MM.1S (cell line): ENCODE data around the gene EXOC4.

Experiments used
- DNase-seq: peaks from one replicate; pipeline ENCODE4 v3.0.0-alpha.2; 2015
- H2AFZ ChIP-seq: fragments of 300-600 bp; sonication (generic); 2 replicates; pipeline ENCODE4 v1.6.0; 2016; ENCODE audit warnings: antibody characterized with exemption, low read length
- H3F3A ChIP-seq: fragments of 300-600 bp; sonication (generic); 2 replicates; pipeline ENCODE4 v1.6.1; 2016; ENCODE audit warnings: mild to moderate bottlenecking, antibody characterized with exemption, low read length, moderate library complexity, mixed read lengths; ENCODE audit not compliant: insufficient read depth
- H3K27ac ChIP-seq: fragments of 300-600 bp; sonication (generic); 2 replicates; pipeline ENCODE4 v1.5.1; 2016; ENCODE audit warnings: mild to moderate bottlenecking, low read length
- H3K27me3 ChIP-seq: fragments of 300-600 bp; sonication (generic); replicated peaks from 2 replicates; pipeline ENCODE4 v1.6.0; 2016; ENCODE audit warnings: low read length; ENCODE audit not compliant: insufficient read depth
- H3K36me3 ChIP-seq: fragments of 300-600 bp; sonication (generic); replicated peaks from 2 replicates; pipeline ENCODE4 v1.6.1; 2016; ENCODE audit warnings: mild to moderate bottlenecking, low read length, mixed read lengths; ENCODE audit not compliant: insufficient read depth
- H3K4me1 ChIP-seq: fragments of 300-600 bp; sonication (generic); 2 replicates; pipeline ENCODE4 v1.6.1; 2016; ENCODE audit warnings: low read length, mixed read lengths
- H3K4me2 ChIP-seq: fragments of 300-600 bp; sonication (generic); 2 replicates; pipeline ENCODE4 v1.6.0; 2016; ENCODE audit warnings: low read depth, low read length
- H3K4me3 ChIP-seq: fragments of 300-600 bp; sonication (generic); 2 replicates; pipeline ENCODE4 v1.5.1; 2016; ENCODE audit warnings: low read length, mixed read lengths
- H3K79me2 ChIP-seq: fragments of 300-600 bp; sonication (generic); 2 replicates; pipeline ENCODE4 v1.6.1; 2016; ENCODE audit warnings: mixed run types, low read length, mixed read lengths
- H3K9ac ChIP-seq: fragments of 300-600 bp; sonication (generic); 2 replicates; pipeline ENCODE4 v1.6.1; 2016; ENCODE audit warnings: low read length, mixed read lengths
- H3K9me2 ChIP-seq: fragments of 300-600 bp; sonication (generic); replicated peaks from 2 replicates; pipeline ENCODE4 v1.6.1; 2016; ENCODE audit warnings: mild to moderate bottlenecking, low read length, mixed read lengths; ENCODE audit not compliant: insufficient read depth
- H3K9me3 ChIP-seq: fragments of 300-600 bp; sonication (generic); replicated peaks from 2 replicates; pipeline ENCODE4 v1.6.1; 2016; ENCODE audit warnings: mild to moderate bottlenecking, low read length, mixed read lengths; ENCODE audit not compliant: insufficient read depth
- H4K20me1 ChIP-seq: fragments of 300-600 bp; sonication (generic); 2 replicates; pipeline ENCODE4 v1.6.1; 2016; ENCODE audit warnings: mild to moderate bottlenecking, low read length, moderate library complexity, mixed read lengths; ENCODE audit not compliant: insufficient read depth
- CTCF ChIP-seq: fragments of 300-600 bp; sonication (generic); IDR thresholded peaks from 2 replicates; pipeline ENCODE4 v1.5.1; 2016; ENCODE audit warnings: antibody characterized with exemption, low read length, mixed read lengths
- EZH2 ChIP-seq: fragments of 300-600 bp; sonication (generic); optimal IDR thresholded peaks from 2 replicates; pipeline ENCODE3; 2017; ENCODE audit warnings: low read depth, mild to moderate bottlenecking, antibody characterized with exemption, low read length, mixed read lengths
- EZH2phosphoT487 ChIP-seq: fragments of 300-600 bp; sonication (generic); IDR thresholded peaks from 2 replicates; pipeline ENCODE4 v1.6.1; 2018; ENCODE audit warnings: antibody characterized with exemption, low read length

EXOC4 gene

DNA sequence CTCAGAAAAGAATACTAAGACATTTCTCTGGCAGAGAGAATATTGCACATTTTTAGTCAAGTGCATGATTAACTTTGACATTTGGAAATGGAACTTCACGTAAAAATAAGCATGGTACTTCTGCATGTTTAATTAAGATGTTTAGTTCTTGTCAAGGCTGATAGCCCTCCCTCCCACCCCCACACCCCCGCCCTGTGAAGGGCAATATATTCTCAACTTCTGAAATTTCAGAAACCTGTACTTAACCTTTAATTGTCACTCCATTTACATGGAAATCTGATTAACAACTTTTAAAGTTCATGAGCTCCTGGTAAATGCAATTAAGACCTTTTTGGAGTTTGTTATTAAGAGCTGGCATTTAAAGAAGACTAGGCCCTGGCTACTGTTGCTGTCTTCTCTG, 205.8 kb downstream of the EXOC4 start:
- Histone ChIP-seq H3K4me1 (no peaks in the 10 kb centered on the region), H2AFZ (no peak overlapping the region), H3K36me3 (no peaks in the 10 kb centered on the region), H3K79me2 (peaks cover 3% of the 10 kb centered on the region; the same call in 1 of the 2 replicates), H3K27ac (no peak overlapping the region), H3F3A (no peaks in the 10 kb centered on the region), H3K27me3 (no peaks in the 10 kb centered on the region), H3K9me2 (no peaks in the 10 kb centered on the region), H3K9ac (no peak overlapping the region), H3K4me2 (no peak overlapping the region), H3K4me3 (no peak overlapping the region), H3K9me3 (no peaks in the 10 kb centered on the region), H4K20me1 (no peaks in the 10 kb centered on the region)
- no peak for DNase-seq
- TF ChIP-seq EZH2 (no peak), CTCF (no peak), EZH2phosphoT487 (no peak)

- Histone ChIP-seq H3K4me2 (no peak overlapping the region), H3K4me1 (no peaks in the 10 kb centered on the region), H3K36me3 (no peaks in the 10 kb centered on the region), H3K79me2 (peaks cover 3% of the 10 kb centered on the region; the same call in 1 of the 2 replicates), H3K9me2 (no peaks in the 10 kb centered on the region), H3K27ac (no peak overlapping the region), H3K9ac (no peak overlapping the region), H2AFZ (no peak overlapping the region), H4K20me1 (no peaks in the 10 kb centered on the region), H3K4me3 (no peak overlapping the region), H3F3A (no peaks in the 10 kb centered on the region), H3K9me3 (no peaks in the 10 kb centered on the region), H3K27me3 (no peaks in the 10 kb centered on the region)
- TF ChIP-seq CTCF, result no peak
- TF ChIP-seq EZH2phosphoT487, result no peak
- TF ChIP-seq EZH2, result no peak
- DNase-seq, result no peak
Measured at GRCh38 chr7:133461421-133461820, 208.5 kb downstream of the EXOC4 start.

DNA sequence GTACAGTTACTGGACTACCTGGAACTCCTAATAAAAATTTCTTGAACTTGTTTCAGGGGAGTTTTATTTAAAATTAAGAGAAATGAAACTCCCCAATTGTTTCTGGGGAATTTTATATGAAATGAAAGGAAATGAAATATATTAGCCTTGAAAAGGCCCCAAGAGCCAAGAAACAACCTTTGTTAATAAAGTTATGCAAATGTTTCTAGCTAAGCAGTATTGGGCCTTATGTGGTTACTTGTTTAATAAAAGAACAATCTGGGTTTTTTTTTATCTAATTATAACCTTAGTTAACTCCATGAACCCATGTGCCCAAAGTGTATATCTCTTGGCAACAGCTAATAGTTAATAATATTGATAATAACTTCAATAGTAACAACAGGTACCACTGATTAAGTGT, 222.8 kb downstream of the EXOC4 start:
- Histone ChIP-seq H3K9ac (no peak overlapping the region), H3K4me2 (no peak overlapping the region), H2AFZ (no peak overlapping the region), H3K4me1 (no peaks in the 10 kb centered on the region), H3K27ac (no peak overlapping the region), H4K20me1 (no peaks in the 10 kb centered on the region), H3F3A (no peaks in the 10 kb centered on the region), H3K79me2 (no peaks in the 10 kb centered on the region), H3K27me3 (no peaks in the 10 kb centered on the region), H3K9me3 (no peaks in the 10 kb centered on the region), H3K4me3 (no peak overlapping the region), H3K36me3 (0 out of 2 replicates have a peak, but pooled peaks cover 5% of the 10 kb centered on the region), H3K9me2 (no peaks in the 10 kb centered on the region)
- no peak for TF ChIP-seq EZH2
- no peak for TF ChIP-seq CTCF
- TF ChIP-seq EZH2phosphoT487, result no peak
- DNase-seq, result no peak
